GM12872 (cell line): Measurements from ENCODE around the gene PRKCSH.

Source experiments
- CTCF ChIP-seq: IDR thresholded peaks from 3 replicates; pipeline ENCODE4 v1.5.1; 2011; ENCODE audit warnings: low read depth, mild to moderate bottlenecking, low read length, moderate library complexity; ENCODE audit not compliant: insufficient read depth

The PRKCSH gene

GRCh38 chr19:11423164-11423790 lies 12.2 kb upstream of the PRKCSH start:
- no peak for TF ChIP-seq CTCF

GRCh38 chr19:11423791-11424181 lies 11.6 kb upstream of the PRKCSH start:
- TF ChIP-seq CTCF: no peak

DNA sequence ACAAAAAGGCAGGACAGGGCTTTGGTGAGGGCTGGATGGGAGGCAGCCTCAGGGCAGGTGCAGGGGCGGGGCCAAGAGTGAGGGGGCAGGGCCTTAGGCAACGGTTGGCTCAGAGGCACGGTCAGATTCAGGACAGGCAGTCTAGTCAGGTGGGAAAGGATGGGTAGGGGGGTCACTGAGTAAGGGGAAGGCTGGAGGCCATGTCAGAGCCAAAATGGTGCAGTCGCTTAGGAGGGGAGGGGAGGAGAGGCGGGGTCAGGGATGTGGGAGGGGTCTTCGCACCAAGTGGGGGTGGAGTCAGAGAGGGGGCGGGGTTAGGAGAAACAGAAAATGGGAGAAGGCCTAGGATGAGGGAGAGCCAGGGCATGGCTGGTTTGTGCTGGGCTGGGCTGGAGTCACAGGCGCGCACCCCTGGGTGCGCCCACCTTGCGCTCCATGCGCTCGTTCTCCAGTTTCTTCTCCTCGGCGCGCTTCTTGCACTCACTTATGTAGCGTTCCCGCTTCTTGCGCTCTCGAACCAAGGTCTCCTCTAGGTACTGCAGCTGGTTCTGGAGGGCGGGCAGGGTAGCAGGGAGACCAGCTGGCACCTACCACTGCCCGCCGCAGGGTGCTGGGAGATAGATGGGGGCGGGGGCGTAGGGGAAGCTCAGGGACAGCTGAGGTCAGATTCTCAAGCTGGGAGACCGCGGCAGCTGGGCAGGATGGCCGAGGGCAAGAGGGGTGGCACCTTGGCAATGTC lies 9.5 kb upstream of the PRKCSH start:
- TF ChIP-seq CTCF: no peak

DNA sequence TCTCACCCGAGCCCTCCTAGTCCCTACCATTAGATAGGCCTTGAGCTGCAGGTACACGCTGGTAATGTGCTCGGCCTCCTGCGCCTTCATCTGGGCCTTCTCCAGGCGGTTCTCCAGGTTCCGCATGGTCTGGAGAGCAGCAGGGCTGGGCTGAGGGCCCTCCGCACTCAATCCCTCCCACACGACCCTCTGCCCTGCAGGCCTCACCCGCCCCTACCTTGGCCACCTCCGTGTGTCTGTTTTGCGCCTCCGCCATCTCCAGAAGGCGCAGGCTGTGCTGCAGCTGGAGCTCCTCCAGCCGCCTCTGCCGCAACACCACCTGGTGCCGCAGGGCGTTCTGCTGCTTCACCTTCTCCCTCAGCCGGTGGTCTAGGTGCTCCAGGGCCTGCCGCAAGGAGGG lies 8.8 kb upstream of the PRKCSH start:
- TF ChIP-seq CTCF: no peak

DNA sequence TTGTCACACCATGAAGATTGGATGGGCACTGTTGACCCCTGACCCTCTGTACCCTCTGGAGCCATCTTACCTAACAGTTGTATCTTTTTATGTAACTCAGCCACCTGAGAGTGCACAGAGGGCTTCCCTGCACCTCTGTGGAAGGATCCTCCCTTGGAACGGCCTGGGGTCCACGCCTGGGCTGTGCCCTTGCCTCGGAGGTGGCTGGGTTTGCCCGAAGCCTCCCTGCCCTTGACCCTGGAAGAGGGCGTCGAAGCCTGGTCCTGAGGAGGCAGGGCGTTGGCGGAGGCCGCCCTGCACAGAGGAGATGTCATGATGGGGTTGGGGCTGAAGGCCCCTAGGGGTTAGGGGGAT lies 755 bp upstream of the PRKCSH start:
- TF ChIP-seq CTCF: no peak

GRCh38 chr19:11435833-11436313 lies 438 bp downstream of the PRKCSH start:
- TF ChIP-seq CTCF: no peak

- no peak for TF ChIP-seq CTCF
These were observed 2.5 kb downstream of the PRKCSH start for GRCh38 chr19:11437955-11438354.
